Gastroesophageal sphincter (tissue), 4 donors: ENCODE data around the gene MPI. TPM values are rescaled to one million over a fixed set of nuclear protein-coding genes. Genes with fewer than 3 reads are reported as not detected.

ENCODE experiments used
- ATAC-seq: fragments of 150-250 bp; one replicate; pipeline ENCODE4 v1.9.1; 2016; ENCODE audit warnings: mild to moderate bottlenecking, moderate library complexity
- H3K27ac ChIP-seq, 4 donors: fragments of 200-600 bp; sonication (generic) in 3 of 4; 1 replicate in 3 of 4; 2 replicates in 1 of 4; pipeline ENCODE4 v1.5.1; 2016 to 2019
- H3K27me3 ChIP-seq: fragments of 200-600 bp; sonication (generic); one replicate; pipeline ENCODE4 v1.5.1; 2019
- H3K36me3 ChIP-seq, 2 donors: fragments of 200-600 bp; sonication (generic); one replicate each; pipeline ENCODE4 v1.5.1; 2019; ENCODE audit warnings: control low read depth in 1 of 2
- H3K4me1 ChIP-seq, 3 donors: fragments of 200-600 bp; sonication (generic); 1 replicate in 2 of 3; 2 replicates in 1 of 3; pipeline ENCODE4 v1.5.1; 2016 to 2019; ENCODE audit warnings: control low read depth in 2 of 3
- H3K4me3 ChIP-seq, 2 donors: fragments of 200-600 bp; sonication (generic); one replicate each; pipeline ENCODE4 v1.5.1; 2019; ENCODE audit warnings: mild to moderate bottlenecking in 1 of 2, moderate library complexity in 1 of 2
- H3K9me3 ChIP-seq, 3 donors: fragments of 200-600 bp; sonication (generic); one replicate each; pipeline ENCODE4 v1.5.1; 2017 to 2019; ENCODE audit warnings: control low read depth in 2 of 3
- EP300 ChIP-seq: sonication (generic); formaldehyde crosslinking; IDR thresholded peaks from one replicate; pipeline ENCODE4 v1.6.1; 2017; ENCODE audit warnings: antibody characterized with exemption, mild to moderate bottlenecking
- POLR2A ChIP-seq, 2 donors: fragments of 450-650 bp; IDR thresholded peaks; one replicate each; pipeline ENCODE4 v1.6.1; 2017; ENCODE audit warnings: antibody characterized with exemption in 2 of 2, mild to moderate bottlenecking in 2 of 2, moderate library complexity in 1 of 2
- POLR2AphosphoS5 ChIP-seq: sonication (generic); formaldehyde crosslinking; IDR thresholded peaks from one replicate; pipeline ENCODE4 v1.6.1; 2017; ENCODE audit warnings: antibody characterized with exemption
- WGBS, 2 donors: methylation state at CpG; one replicate each; pipeline ENCODE4 v1.1.5; 2018; ENCODE audit warnings: low coverage in 1 of 2; 5-methylcytosine and 5-hydroxymethylcytosine counted together
- total RNA-seq, 4 donors: library from RNA; depleted of rRNA; stranded (reverse); fragments of >200 nt; gene quantifications; one replicate each; pipeline ENCODE4 v1.1.0, GENCODE V29; 2016
- TF ChIP-seq, protein P1 (sequence below), 4 experiments: fragments of 200-600 bp in 2 of 4; fragments of 450-650 bp in 2 of 4; sonication (generic) in 1 of 4; IDR thresholded peaks; one replicate each; pipeline ENCODE4 v1.5.1; 2017 to 2019; ENCODE audit warnings: antibody characterized with exemption in 4 of 4, mild to moderate bottlenecking in 2 of 4, moderate library complexity in 2 of 4

The MPI gene
- total RNA-seq, 4 donors from 2014 or later = 36.5 to 58.8 (median 42.5) TPM

DNA sequence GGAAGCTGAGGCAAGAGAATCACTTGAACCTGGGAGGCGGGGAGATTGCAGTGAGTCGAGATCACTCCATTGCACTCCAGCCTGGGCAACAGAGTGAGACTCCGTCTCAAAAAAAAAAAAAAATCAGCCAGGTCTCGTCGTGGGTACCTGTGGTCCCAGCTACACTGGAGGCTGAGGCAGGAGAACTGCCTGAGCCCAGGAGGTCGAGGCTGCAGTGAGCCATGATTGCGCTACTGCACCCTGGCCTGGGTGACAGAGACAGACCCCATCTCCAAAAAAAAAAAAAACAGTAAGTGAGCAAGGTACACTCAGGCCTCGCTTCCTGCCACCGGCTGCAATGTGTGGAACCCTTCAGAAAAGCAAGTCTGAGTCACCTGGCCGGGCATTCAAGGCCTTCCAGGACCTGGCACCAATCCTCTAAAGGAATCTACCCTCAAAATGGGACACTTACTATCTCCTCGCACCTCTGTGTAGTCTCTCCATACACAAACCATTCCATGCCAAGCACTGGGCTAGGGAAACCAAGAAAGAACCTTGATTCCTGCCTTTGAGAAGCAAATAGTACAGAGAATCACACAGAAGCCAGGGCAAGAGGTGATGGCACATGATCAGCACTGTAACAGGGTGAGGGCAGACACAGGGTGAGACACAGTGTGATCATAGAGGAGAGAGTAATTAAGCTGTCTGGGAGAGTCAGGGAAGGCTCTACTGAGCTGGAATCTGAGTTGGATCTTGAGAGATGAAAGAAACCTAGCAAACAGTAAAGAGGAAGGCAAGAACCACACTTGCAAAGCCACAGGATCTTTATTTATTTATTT lies 26.4 kb upstream of the MPI start:
- 20 to 43% methylated on average over 1 to 4 of the region's 11 CpGs for WGBS, 2 donors
- no peak for TF ChIP-seq EP300
- TF ChIP-seq, protein P1, sequence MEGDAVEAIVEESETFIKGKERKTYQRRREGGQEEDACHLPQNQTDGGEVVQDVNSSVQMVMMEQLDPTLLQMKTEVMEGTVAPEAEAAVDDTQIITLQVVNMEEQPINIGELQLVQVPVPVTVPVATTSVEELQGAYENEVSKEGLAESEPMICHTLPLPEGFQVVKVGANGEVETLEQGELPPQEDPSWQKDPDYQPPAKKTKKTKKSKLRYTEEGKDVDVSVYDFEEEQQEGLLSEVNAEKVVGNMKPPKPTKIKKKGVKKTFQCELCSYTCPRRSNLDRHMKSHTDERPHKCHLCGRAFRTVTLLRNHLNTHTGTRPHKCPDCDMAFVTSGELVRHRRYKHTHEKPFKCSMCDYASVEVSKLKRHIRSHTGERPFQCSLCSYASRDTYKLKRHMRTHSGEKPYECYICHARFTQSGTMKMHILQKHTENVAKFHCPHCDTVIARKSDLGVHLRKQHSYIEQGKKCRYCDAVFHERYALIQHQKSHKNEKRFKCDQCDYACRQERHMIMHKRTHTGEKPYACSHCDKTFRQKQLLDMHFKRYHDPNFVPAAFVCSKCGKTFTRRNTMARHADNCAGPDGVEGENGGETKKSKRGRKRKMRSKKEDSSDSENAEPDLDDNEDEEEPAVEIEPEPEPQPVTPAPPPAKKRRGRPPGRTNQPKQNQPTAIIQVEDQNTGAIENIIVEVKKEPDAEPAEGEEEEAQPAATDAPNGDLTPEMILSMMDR (IDR thresholded peaks at IDR 0.05) = no peak
- no peak for TF ChIP-seq POLR2A (IDR thresholded peaks at IDR 0.05)
- no peak for TF ChIP-seq POLR2AphosphoS5
- Histone ChIP-seq H3K4me1 (peaks cover 0 to 60% (median 27%) of the 10 kb centered on the region in 3 donors), H3K4me3 (no peak overlapping the region), H3K27ac (peak overlapping the region in 2 of 4 donors; percentile 52 to 53), H3K9me3 (no peaks in the 10 kb centered on the region), H3K27me3 (no peaks in the 10 kb centered on the region), H3K36me3 (no peaks in the 10 kb centered on the region)
- ATAC-seq = no peak

DNA sequence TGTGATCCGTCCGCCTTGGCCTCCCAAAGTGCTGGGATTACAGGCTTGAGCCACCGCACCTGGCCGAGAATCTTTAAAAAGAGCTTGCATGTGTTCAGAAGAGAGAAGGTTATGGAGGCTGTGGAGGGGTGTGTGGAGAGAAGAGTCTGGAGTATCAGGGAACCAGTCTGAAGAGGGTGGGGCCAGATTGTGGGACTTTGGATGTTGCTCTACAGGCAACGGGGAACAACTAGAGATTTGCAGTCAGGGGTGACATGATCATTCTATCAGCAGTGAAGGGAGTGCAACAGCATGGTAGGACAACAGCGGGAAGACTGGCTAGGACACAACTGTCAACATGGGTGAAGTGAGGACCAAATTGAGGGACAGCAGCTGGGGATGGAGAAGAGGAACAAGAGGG lies 25.5 kb upstream of the MPI start:
- Histone ChIP-seq H3K4me3 (no peak overlapping the region), H3K27me3 (no peaks in the 10 kb centered on the region), H3K27ac (peak overlapping the region in 2 of 4 donors; percentile 18 to 52), H3K9me3 (no peaks in the 10 kb centered on the region), H3K36me3 (no peaks in the 10 kb centered on the region), H3K4me1 (peaks cover 0 to 60% (median 31%) of the 10 kb centered on the region in 3 donors)
- TF ChIP-seq, protein P1 (IDR thresholded peaks at IDR 0.05) = no peak
- TF ChIP-seq POLR2AphosphoS5 (no peak), EP300 (no peak), POLR2A (IDR thresholded peaks at IDR 0.05) (no peak)
- no peak for ATAC-seq
- WGBS, 2 donors = 63 to 84% methylated on average over 1 to 5 of the region's 6 CpGs

DNA sequence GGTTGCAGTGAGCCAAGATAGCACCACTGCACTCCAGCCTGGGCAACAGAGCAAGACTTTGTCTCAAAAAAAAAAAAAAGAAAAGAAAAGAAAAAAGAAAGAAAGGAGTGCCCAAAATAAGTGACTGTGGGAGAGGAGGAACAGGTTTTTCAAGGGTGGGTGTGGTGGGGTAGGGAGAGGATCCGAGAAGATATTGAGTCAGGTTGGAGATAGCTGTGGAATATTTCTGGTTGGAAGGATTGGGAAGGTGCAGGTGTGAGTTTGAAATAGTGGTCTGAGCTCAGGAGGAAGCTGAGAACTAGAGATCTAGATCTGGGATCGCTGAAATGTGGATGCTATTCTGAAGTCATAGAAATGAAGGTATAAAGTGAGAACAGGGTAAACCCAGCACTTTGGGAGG lies 24.5 kb upstream of the MPI start:
- WGBS, 2 donors = 70 to 96% methylated on average over 2 of the region's 2 CpGs
- no peaks in the 10 kb centered on the region for H3K27me3 ChIP-seq
- no peak for ATAC-seq
- no peak overlapping the region for H3K4me3 ChIP-seq
- H3K9me3 ChIP-seq = no peaks in the 10 kb centered on the region
- TF ChIP-seq POLR2A (IDR thresholded peaks at IDR 0.05) = no peak
- TF ChIP-seq POLR2AphosphoS5 = no peak
- TF ChIP-seq EP300 = no peak
- TF ChIP-seq, protein P1 (IDR thresholded peaks at IDR 0.05) = no peak
- H3K27ac ChIP-seq = no peak overlapping the region
- peaks cover 0 to 62% (median 37%) of the 10 kb centered on the region in 3 donors for H3K4me1 ChIP-seq
- H3K36me3 ChIP-seq = no peaks in the 10 kb centered on the region

DNA sequence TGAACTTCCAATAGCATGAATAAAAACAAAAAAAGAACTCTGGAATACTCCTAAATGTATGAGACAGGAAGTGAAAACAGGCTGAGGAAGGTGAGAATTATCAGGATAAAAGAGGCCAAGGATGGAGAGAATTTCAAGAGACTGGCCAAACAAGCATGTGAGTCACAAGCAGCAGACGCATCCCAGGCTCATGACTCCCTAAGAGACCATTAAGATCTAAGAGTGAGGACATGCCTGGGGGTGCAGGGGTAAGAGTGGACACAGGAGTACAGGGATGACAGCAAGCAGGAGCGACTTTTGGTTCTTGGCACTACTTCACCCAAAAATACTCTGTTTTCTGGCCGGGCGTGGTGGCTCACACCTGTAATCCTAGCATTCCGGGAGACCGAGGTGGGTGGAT lies 23.8 kb upstream of the MPI start:
- Histone ChIP-seq H3K27me3 (no peaks in the 10 kb centered on the region), H3K4me3 (no peak overlapping the region), H3K9me3 (no peaks in the 10 kb centered on the region), H3K27ac (peak overlapping the region in 2 of 4 donors; percentile 35 to 66), H3K36me3 (no peaks in the 10 kb centered on the region), H3K4me1 (peaks cover under 1 to 70% (median 43%) of the 10 kb centered on the region in 3 donors)
- TF ChIP-seq EP300 (no peak), POLR2A (IDR thresholded peaks at IDR 0.05) (no peak), POLR2AphosphoS5 (no peak)
- TF ChIP-seq, protein P1 (IDR thresholded peaks at IDR 0.05) = no peak
- WGBS, 2 donors = 56 to 68% methylated on average over 2 to 3 of the region's 6 CpGs
- ATAC-seq = no peak
